ENCODE data around the gene PGAP3. TPM values are rescaled to one million over a fixed set of nuclear protein-coding genes. Genes with fewer than 3 reads are reported as not detected.

The PGAP3 gene
- total RNA-seq, 2 donors from 2014 or later, result 44.6 to 50.0 TPM

DNA sequence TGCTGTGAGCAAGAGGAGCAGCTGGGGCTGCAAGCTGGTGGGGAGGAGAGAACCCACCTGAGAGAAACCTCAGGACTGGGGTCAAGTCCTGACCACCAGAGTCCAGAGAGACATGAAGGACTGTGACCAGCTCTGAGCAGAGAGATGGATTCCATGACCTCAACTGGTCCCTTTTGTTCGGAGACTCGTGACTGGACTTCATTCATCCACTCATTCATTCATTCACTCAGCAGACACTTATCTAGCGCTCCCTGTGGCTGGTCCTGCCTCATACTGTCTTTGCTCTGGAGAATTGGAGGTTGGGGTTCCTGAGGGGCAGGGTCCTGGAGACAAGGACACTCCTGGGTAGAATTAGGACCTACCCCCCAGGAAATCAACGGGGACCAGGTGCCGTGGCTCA is 16.1 kb upstream of the PGAP3 start:
- no peak for DNase-seq (ENCODE audit: low spot score)
- H3K9me3 ChIP-seq, result no peaks in the 10 kb centered on the region
- H3K36me3 ChIP-seq, result peaks cover 0 to 8% of the 10 kb centered on the region in 2 donors
- H3K4me1 ChIP-seq (replicated peaks), result peaks cover 48% of the 10 kb centered on the region
- no peaks in the 10 kb centered on the region for H3K27me3 ChIP-seq (replicated peaks; ENCODE audit: insufficient read depth)
- no peak overlapping the region for H3K4me3 ChIP-seq
- no peak for TF ChIP-seq POLR2A (IDR thresholded peaks at IDR 0.05)
- TF ChIP-seq, protein P1, sequence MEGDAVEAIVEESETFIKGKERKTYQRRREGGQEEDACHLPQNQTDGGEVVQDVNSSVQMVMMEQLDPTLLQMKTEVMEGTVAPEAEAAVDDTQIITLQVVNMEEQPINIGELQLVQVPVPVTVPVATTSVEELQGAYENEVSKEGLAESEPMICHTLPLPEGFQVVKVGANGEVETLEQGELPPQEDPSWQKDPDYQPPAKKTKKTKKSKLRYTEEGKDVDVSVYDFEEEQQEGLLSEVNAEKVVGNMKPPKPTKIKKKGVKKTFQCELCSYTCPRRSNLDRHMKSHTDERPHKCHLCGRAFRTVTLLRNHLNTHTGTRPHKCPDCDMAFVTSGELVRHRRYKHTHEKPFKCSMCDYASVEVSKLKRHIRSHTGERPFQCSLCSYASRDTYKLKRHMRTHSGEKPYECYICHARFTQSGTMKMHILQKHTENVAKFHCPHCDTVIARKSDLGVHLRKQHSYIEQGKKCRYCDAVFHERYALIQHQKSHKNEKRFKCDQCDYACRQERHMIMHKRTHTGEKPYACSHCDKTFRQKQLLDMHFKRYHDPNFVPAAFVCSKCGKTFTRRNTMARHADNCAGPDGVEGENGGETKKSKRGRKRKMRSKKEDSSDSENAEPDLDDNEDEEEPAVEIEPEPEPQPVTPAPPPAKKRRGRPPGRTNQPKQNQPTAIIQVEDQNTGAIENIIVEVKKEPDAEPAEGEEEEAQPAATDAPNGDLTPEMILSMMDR (IDR thresholded peaks at IDR 0.05), result no peak
- TF ChIP-seq POLR2AphosphoS5 (IDR thresholded peaks at IDR 0.05), result no peak
- 85% methylated on average over 5 of the region's 5 CpGs for WGBS
- H3K27ac ChIP-seq, result peak overlapping the region; percentile 98
- intact Hi-C loops (cut with DNase I), result no loop called here

- TF ChIP-seq, protein P1 (IDR thresholded peaks at IDR 0.05), result no peak
- peak; percentile 88 for TF ChIP-seq POLR2AphosphoS5 (IDR thresholded peaks at IDR 0.05)
- TF ChIP-seq POLR2A (IDR thresholded peaks at IDR 0.05), result no peak
- 39% methylated on average over 12 of the region's 12 CpGs for WGBS
- intact Hi-C loops (cut with DNase I), result no loop called here
- peak overlapping the region; percentile 98 for H3K27ac ChIP-seq
- peak; percentile 57 for DNase-seq (ENCODE audit: low spot score)
- no peak overlapping the region for H3K4me3 ChIP-seq
- no peaks in the 10 kb centered on the region for H3K9me3 ChIP-seq
- peaks cover 0 to 2% of the 10 kb centered on the region in 2 donors for H3K36me3 ChIP-seq
- H3K27me3 ChIP-seq (replicated peaks; ENCODE audit: insufficient read depth), result no peaks in the 10 kb centered on the region
- H3K4me1 ChIP-seq (replicated peaks), result peaks cover 48% of the 10 kb centered on the region
These were observed 15.3 kb upstream of the PGAP3 start for GRCh38 chr17:39702901-39703893.

DNA sequence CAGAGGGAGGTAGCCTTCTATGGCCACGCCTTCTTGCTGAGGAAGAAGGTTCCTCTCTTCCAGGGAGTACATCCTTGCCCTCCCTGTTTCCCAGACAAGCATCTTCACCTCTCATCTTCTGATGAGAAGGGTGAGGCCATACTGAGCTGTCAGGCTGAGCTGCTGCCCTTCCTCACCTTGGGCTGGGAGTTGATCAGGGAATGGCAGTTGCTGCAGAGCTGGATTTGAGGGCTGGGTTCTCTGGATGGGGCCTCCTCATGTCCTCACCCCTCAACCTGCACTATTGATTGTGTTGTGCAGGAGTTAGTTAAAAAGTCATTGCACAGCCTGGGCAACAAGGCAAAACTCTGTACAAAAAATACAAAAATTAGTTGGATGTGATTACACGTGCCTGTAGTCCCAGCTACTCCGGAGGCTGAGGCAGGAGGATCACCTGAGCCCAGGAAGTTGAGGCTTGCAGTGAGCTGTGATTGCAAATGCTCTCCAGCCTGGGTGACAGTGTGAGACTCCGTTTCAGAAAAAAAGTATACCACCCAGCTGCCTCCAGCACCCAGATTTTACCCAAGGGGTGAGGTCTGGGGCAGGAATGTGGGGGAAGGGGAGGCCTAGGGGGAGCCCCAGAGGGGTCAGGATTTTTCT is 14.0 kb upstream of the PGAP3 start:
- TF ChIP-seq POLR2AphosphoS5 (IDR thresholded peaks at IDR 0.05) (no peak), POLR2A (IDR thresholded peaks at IDR 0.05) (no peak)
- TF ChIP-seq, protein P1 (IDR thresholded peaks at IDR 0.05), result no peak
- Histone ChIP-seq H3K36me3 (no peaks in the 10 kb centered on the region), H3K27me3 (replicated peaks; ENCODE audit: insufficient read depth) (no peaks in the 10 kb centered on the region), H3K27ac (peak overlapping the region; percentile 98), H3K4me1 (replicated peaks) (peaks cover 39% of the 10 kb centered on the region), H3K4me3 (peak overlapping the region; percentile 98), H3K9me3 (no peaks in the 10 kb centered on the region)
- intact Hi-C loops (cut with DNase I), result no loop called here
- no peak for DNase-seq (ENCODE audit: low spot score)
- 55% methylated on average over 4 of the region's 4 CpGs for WGBS

GRCh38 chr17:39701012-39701783 is 13.3 kb upstream of the PGAP3 start:
- TF ChIP-seq POLR2AphosphoS5 (IDR thresholded peaks at IDR 0.05), result no peak
- TF ChIP-seq POLR2A (IDR thresholded peaks at IDR 0.05), result peak; percentile 39
- TF ChIP-seq, protein P1 (IDR thresholded peaks at IDR 0.05), result no peak
- DNase-seq (ENCODE audit: low spot score), result no peak
- no peaks in the 10 kb centered on the region for H3K9me3 ChIP-seq
- H3K4me1 ChIP-seq (replicated peaks), result peaks cover 33% of the 10 kb centered on the region
- 26% methylated on average over 10 of the region's 10 CpGs for WGBS
- peak overlapping the region; percentile 98 for H3K27ac ChIP-seq
- no peaks in the 10 kb centered on the region for H3K36me3 ChIP-seq
- intact Hi-C loops (cut with DNase I), result no loop called here
- H3K4me3 ChIP-seq, result peak overlapping the region; percentile 98
- no peaks in the 10 kb centered on the region for H3K27me3 ChIP-seq (replicated peaks; ENCODE audit: insufficient read depth)
